Stimulated activated CD8-positive, alpha-beta memory T cell treated with anti-CD3 and anti-CD28 coated beads, Interleukin-4, amount 100 ng/mL, for 1 hour (primary cell): ENCODE results near the gene FNIP1.
"Not testable (repeated sequence)": the region's sequence is repeated elsewhere in the genome, so short reads cannot be mapped to it uniquely, and the experiment has no call there.

Experiments
- DNase-seq, 2 donors: peaks; one replicate each; pipeline ENCODE4 v3.0.0-alpha.2; 2020; ENCODE audit warnings: low read depth in 2 of 2, low spot score in 1 of 2

FNIP1 gene

DNA sequence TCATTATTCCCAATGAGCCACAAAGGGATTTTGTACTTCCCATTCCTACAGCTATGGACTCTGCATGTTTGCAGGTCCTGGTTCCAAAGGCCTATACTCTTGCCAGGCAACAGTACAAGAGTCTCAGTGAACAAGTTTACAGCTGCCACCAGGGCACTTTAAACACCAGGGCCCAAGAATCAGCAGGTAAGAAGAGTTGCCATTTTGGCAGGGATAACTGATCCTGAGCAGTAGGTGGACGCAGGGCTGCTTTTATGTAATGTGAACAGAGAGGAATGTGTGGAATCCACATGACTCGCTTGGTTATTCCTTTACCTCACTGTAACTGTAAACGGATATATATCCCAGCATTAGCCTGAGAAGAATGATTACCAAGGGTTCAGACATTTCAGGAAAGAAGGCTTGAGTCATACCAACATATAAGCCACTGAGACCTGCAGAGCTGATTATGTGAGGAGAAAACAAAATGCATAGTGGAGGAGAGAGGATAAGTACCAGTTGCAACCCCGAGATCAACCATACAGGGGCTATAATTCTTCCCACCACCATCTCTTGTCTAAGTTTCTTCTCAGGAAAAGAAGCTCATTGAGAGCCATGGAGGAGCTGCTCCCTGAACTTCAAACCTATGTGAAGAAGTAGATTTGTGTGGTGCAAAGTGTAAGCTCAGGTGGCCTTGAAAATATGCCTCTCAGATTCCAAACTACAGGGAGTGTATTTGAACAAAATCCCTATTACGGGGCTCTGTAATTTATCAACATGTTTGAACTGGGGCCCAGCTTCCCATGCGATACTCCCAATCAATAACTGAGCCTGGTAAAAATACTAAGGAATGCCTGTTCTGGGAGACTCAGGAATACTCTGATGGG lies 186.4 kb downstream of the FNIP1 start:
- DNase-seq: no peak

DNA sequence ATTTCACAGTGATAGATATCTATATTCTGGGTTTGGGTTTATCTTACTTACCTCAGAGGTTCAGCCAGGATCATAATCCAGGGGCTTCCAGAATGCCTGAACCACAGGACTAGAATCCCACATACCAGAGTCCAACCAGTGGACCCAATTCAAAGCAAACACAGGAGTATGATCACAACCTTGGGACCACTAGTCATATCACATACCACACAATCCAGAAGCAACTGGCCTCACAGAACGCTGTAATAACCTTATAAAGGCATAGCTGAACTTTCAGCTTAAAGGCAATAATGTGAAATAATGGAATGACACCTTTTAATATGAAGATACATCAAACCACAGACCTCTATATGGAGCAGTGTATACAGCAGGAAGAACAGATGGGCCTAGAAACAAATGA lies 187.0 kb downstream of the FNIP1 start:
- DNase-seq: no peak

DNA sequence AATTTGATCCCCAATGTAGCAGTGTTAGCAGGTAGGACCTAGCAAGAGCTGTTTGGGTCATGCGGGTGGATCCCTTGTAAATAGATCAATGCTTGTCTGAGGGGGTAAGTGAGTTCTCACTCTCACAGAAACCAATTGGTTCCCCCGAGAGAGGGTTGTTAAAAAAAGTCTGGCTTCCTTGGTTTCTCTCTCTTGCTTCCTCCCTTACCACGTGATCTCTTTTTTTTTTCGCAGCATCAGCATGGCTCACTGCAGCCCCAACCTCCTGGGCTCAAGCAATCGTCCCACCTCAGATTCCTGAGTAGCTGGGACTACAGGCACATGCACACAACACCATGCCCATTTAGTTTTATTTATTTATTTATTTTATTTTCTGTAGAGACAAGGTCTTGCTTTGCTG lies 188.2 kb downstream of the FNIP1 start:
- DNase-seq: no peak

DNA sequence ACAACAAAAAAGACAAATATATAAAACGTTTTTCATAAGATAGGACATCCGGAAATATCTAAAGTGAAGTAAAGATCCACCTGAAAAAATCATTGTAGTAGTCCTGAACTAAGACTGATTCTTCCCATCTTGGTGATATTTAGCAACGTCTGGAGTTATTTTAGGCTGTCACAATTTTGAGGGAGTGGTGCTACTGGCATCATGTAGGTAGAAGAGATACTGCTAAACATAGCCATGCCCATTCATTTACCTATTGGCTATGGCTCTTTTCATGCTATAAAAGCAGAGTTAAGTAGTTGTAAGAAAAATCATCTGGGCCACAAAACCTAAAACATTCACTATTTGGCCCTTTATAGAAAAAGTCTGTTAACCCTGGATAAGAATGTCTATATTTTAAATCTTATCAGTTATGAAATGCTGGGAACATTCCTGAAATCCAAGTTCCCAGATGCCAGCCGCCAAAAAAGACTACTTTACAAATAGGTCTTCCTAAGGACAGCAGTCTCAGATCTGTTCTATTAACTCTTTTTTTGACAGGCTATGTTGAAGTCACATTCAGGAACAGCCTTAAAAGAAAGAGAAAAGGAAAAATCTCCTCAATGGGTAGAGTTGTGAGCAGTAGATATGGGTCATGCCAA lies 188.8 kb downstream of the FNIP1 start:
- no peak for DNase-seq

DNA sequence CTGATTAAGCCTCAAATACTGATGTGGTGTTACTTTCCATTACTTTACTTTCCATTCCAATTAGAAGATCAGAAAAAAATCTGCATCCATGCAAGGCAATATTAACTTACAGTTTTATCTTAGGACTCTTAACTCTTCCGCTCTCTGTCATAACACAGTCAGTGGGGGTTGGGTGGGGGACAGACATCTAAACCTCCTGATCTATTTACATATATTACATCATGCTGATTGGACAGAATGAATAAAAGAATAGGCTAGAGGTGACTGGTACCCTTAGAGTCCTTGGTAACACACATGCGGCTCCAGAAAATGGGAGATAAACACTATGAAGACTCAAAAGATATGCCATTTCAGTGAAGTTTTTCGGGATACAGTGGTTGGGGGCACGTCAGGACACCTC lies 189.4 kb downstream of the FNIP1 start:
- no peak for DNase-seq

DNA sequence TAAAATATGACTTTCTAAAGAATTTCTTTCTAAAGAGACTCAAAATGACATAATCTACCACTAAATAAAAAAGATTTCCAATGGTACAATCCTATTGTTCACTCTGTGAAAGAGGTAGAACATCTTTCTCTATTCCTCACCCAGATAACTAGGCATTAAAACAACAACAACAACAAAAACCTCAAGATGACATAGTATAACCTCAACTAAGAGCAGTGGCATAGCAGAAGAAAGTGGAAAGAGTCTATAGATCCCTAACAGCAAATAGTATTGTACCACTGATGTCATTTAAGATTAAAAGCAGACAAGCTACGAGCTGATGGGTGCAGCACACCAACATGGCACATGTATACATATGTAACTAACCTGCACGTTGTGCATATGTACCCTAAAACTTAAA lies 191.7 kb downstream of the FNIP1 start:
- DNase-seq: no peak

DNA sequence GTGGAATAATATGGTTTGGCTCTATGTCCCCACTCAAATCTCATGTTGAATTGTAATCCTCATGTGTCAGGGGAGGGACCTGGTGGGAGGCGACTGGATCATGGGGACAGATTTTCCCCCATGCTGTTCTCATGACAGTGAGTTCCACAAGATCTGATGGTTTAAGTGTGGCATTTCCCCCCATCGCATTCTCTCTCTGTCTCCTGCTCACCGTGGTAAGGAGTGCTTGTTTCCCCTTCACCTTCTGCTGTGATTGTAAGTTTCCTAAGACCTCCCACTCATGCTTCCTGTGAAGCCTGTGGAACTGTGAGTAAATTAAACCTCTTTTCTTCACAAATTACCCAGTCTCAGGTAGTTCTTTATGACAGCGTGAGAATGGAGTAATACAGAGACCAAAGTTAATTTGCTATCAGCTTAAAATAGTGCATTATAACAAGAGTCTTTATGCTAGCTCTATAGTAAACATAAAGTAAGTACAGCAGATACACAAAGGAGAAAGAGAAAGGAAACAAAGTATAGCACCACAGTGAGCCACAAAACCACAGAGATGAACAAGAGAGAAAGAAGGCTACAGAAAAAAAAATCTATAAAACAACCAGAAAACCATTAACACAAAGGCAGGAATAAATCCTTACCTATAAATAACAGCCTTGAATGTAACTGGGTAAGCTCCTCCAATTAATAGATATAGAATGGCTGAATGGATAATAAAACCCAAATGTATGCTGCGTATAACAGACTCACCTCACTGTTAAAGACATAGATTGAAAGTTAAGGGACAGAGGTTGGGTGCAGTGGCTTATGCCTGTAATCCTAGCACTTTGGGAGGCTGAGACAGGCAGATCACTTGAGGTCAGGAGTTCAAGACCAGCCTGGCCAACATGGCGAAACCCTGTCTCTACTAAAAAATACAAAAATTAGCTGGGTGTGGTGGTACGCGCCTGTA lies 201.5 kb downstream of the FNIP1 start:
- no peak for DNase-seq

DNA sequence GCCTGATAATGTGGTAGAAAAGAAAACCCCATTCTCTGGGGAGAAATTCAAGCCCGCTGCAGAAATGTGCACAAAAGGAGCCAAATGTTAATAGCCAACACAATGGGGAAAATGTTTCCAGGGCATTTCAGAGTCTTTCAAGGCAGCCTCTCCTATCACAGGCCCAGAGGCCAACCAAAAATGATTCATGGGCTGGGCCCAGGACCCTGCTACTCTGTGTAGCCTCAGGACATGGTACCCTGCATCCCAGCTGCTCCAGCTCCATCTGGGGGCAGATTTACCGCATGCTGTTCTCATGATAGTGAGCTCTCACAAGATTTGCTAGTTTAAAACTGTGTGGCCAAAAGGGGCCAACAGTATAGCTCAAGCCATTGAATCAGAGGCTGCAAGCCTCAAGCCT lies 202.9 kb downstream of the FNIP1 start:
- no peak for DNase-seq

DNA sequence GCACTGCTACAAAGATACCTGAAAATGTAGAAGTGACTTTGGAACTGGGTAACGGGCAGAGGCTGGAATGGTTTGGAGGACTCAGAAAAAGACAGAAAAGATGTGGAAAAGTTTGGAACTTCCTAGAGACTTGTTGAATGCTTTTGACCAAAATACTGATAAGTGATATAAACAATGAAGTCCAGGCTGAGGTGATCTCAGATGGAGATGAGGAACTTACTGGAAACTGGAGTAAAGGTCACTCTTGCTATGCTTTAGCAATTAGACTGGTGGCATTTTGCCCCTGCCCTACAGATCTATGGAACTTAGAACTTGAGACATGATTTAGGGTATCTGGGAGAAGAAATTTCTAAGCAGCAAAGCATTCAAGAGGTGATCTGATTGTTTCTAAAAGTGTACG lies 203.4 kb downstream of the FNIP1 start:
- DNase-seq: not testable (repeated sequence)
